Adrenal gland (tissue), 5 donors: ENCODE data around the gene OSGIN1.

Experiments
- CTCF ChIP-seq, 6 experiments: fragments of 450-650 bp in 4 of 6; fragments of 200-600 bp in 2 of 6; sonication (generic) in 1 of 6; IDR thresholded peaks; 1 replicate in 5 of 6; 2 replicates in 1 of 6; pipeline versions ENCODE4 v1.5.1 to v1.8.0; 2016 to 2021; ENCODE audit warnings: antibody characterized with exemption in 6 of 6, mild to moderate bottlenecking in 2 of 6, moderate library complexity in 1 of 6
- POLR2A ChIP-seq, 2 donors: fragments of 450-650 bp; IDR thresholded peaks; one replicate each; pipeline ENCODE4 v1.6.1; 2017; ENCODE audit warnings: antibody characterized with exemption in 2 of 2, mild to moderate bottlenecking in 2 of 2, moderate library complexity in 1 of 2
- donor health status: DM: no; HTN: no; CAD: no.

- TF ChIP-seq CTCF (IDR thresholded peaks at IDR 0.05): no peak
- TF ChIP-seq POLR2A (IDR thresholded peaks at IDR 0.05): no peak
These were observed 16.4 kb upstream of the OSGIN1 start for GRCh38 chr16:83936581-83937165.
